ENCODE data around the gene SLC39A10.
"Not testable (repeated sequence)": the region's sequence is repeated elsewhere in the genome, so short reads cannot be mapped to it uniquely, and the experiment has no call there.

Gene SLC39A10

DNA sequence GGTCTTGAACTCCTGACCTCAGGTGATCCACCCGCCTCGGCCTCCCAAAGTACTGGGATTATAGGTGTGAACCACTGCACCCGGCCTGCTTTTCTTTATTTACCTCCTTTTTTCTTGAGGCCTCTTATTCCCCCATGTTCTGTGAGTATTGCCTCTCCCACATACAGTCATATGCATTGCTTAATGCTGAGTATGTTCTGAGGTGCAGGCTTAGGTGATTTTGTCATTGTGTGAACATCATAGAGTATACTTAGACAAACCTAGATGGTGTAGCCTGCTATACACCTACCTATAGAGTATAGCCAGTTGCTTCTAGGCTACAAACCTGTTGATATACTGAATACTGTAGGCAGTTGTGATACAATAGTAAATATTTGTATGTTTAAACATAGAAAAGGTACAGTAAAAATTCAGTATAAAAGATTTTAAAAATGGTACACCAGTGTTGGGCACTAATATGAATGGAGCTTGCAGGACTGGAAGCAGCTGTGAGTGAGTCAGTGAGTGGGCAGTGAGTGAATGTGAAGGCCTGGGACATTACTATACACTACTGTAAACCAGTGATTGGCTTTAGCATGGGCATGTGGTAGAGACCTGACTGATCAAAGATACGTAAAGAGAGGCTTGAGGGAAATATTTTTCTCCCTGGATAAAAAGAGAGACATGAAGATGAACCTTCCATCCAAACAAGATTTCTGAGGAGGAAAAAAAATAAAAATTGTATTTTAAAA, 17.6 kb downstream of the SLC39A10 start:
- no peak for DNase-seq

DNA sequence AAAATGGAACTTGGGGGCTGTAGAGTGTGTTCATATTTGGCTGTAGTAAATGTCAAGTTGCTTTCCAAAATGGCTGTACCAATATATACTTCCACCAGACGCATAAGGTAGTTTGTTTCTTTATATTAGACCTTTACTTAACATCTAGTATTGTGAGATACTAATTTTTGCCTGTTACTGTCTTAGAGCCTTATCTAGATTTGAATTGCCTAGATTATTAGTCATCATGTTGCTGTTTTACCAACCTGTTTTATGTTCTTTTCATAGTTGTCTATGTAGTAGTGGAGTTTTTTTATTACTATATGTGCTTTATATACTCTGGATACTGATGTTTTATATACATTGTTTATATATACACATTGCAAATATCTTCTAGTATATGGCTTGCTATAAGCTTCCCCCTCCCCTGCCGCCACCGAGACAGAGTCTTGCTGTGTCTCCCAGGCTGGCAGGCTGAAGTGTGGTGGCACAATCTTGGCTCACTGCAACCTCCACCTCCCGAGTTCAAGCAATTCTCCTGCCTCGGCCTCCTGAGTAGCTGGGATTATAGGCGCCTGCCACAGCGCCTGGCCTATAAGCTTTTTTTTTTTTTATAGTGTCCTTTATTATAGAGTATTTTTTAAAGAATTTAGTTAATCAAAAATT, 18.9 kb downstream of the SLC39A10 start:
- DNase-seq, result no peak

DNA sequence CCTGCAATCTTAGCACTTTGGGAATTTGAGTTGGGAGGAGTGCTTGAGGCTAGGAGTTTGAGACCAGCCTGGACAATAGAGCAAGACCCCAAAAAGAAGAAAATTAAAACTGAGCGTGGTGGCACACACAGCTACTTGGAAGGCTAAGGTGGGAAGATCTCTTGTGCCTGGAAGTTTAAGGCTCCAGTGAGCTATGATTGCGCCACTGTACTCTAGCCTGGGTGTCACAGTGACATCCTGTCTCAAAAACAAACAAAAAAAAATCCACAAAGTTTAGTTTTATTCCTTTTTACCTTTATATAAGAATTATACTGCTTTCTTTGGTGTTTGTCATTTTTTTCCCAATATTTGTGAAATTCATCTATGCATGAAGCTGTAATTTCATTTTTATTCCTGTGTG, 20.3 kb downstream of the SLC39A10 start:
- no peak for DNase-seq

DNA sequence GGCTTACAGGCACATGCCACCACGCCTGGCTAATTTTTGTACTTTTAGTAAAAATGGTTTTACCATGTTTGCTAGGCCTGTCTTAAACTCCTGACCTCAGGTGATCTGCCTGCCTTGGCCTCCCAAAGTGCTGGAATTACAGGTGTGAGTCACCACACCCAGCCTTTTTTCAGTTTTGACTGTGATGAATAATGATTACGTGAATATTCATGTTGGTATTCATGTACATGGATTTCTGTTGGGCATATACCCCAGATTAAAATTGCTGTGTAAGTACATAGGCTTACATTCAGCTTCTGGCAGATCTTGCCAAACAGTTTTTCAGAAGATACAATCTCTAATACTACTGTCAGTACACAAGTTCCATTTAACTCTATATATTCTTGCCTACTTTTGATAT, 20.9 kb downstream of the SLC39A10 start:
- DNase-seq, result no peak

- no peak for DNase-seq
Observed at GRCh38 chr2:195682077-195682476, 25.1 kb downstream of the SLC39A10 start.

- no peak for DNase-seq
Observed at GRCh38 chr2:195683174-195683573, 26.1 kb downstream of the SLC39A10 start.

DNA sequence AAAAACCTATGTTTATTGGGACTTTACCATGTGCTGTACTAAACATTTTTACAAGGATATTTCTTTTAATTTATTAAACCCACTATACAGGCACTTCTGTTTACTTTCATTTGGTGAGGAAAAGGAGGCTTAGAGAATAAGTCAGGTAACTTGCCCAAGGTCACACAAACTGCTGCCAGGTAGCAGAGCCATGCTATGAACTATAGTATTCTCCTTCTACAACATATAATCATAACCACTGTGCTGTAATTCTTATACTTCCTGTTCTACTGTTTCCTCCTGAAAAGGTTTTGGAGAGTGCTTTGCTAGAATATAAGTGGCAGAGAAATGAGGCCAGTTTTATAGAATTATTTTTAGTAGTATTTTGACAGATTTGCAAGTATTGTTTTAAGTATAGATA, 29.5 kb downstream of the SLC39A10 start:
- DNase-seq, result no peak

DNA sequence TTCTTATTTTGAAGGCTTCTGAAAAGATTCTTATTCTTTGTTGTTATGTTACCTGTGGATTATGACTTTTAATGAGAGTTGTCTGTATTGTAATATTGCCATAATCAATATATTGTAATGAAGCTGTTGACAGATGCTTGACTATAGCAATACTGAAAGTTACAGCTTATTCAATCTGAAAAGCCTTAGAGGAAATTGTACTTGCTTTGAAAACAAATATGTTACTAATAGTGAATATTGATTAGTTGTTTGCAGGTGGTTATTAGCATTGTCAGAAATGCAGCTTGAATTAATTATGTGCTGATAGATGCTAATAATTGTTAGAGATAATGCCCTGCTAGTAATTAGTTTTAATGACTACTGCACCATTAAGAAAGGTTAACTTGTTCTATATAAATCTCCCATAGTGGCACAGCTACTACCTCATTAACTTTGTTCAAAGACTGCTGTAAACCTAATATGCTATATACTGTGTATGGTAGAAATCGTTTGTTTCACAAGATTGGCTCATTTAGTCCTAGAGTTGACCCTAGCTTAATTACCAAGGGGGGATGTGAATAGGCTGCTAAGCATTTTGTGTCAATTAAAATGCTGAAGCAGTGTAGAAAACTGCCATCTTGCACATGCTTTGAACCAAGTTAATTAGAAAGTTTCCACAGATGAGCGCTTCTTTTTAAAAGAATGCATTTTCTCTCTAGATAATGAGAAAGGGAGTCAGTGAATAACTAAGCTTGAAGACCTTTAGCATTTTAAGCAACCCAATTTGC, 30.5 kb downstream of the SLC39A10 start:
- DNase-seq, result peak; percentile 81

GRCh38 chr2:195692531-195692930, 35.5 kb downstream of the SLC39A10 start:
- not testable (repeated sequence) for DNase-seq

GRCh38 chr2:195694553-195694952, 37.5 kb downstream of the SLC39A10 start:
- DNase-seq, result no peak

DNA sequence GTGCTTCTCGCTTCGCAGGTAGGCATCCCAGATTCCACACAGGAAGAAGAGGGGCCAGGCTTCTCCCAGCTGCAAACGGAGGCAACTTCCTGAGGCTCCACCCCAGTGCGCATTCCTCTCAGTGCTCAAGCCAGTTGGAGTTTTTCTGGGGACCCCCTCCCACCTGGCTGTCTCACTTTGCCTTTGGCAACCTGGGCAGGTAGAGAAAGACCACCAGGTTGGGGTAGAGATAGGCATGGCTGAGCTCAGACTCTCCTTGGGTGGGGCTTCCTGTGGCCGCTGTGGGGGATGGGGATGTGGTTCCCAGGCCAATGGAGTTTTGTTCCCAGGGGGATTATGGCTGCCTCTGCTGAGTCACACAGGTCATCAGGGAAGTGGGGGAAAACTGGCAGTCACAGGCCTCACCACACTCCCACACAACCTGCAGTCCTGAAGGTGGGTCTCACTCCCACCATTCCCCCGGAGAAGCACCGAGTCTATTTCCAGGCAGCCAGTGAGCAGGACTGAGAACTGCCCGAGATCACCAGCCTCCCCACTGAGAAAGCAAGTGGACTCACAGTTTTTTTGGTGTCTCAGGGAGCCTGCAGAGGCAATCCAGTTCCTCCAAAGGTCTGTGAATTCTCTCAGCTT, 38.1 kb downstream of the SLC39A10 start:
- DNase-seq, result no peak

DNA sequence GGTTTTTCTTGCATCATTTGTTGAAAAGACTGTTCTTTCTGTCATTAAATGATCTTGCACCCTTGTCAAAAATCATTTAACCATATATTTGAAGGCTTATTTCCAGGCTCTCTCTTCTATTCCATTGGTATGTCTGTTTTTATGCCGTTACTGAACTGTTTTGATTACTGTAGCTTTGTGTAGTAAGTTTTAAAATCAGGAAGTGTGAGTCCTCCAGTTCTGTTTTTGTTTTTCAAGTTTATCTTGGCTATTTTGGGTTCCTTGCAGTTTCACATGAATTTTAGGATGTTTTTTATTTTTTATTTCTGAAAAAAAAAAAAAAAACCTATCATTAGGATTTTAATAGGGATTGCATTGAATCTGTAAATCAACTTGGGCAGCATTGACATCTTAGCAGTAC, 39.0 kb downstream of the SLC39A10 start:
- no peak for DNase-seq

GRCh38 chr2:195697681-195698220, 40.7 kb downstream of the SLC39A10 start:
- DNase-seq, result no peak

GRCh38 chr2:195700480-195700879, 43.5 kb downstream of the SLC39A10 start:
- DNase-seq, result peak; percentile 22

DNA sequence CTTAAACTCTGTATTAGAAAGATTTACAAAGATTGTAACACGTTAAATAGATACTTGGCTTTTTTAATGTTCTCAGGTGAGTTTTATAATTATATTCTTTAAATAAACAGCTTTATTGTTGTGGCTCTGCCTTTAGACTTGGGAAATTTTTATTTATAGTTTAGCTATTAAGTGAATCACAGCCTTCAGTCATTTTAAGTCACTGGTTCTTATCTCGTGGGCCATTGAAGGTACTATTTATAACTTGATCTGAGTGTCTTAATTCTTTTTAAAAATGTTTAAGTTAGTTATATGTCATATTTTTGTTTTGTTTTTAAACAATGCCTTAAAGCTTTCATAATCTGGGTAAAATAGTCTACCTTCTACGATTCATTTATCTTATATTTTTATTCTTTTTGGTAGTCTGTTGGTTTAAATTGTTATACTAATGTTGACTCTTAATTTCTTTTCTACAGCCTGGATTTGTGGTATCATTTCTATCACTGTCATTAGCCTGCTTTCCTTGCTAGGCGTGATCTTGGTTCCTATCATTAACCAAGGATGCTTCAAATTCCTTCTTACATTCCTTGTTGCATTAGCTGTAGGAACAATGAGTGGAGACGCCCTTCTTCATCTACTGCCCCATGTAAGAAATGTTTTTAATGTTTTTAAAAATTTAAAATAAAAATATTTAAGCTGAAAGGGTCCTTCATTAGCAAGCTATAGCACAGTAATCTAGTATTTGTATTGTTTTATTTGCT, 49.3 kb downstream of the SLC39A10 start:
- no peak for DNase-seq

- DNase-seq, result no peak
Observed at GRCh38 chr2:195709901-195710806, 53.1 kb downstream of the SLC39A10 start.

- no peak for DNase-seq
Observed at GRCh38 chr2:195711478-195711877, 54.5 kb downstream of the SLC39A10 start.

DNA sequence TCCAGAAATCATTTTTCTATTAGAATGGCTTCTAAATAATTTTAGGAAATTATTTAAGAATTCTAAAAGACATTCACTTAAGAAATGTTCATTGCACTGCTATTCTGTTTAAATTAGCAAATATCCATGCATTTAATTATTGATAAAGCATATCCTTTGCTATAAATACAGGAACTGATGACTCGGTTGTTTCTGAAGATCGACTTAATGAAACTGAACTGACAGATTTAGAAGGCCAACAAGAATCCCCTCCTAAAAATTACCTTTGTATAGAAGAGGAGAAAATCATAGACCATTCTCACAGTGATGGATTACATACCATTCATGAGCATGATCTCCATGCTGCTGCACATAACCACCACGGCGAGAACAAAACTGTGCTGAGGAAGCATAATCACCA, 59.4 kb downstream of the SLC39A10 start:
- no peak for DNase-seq

DNA sequence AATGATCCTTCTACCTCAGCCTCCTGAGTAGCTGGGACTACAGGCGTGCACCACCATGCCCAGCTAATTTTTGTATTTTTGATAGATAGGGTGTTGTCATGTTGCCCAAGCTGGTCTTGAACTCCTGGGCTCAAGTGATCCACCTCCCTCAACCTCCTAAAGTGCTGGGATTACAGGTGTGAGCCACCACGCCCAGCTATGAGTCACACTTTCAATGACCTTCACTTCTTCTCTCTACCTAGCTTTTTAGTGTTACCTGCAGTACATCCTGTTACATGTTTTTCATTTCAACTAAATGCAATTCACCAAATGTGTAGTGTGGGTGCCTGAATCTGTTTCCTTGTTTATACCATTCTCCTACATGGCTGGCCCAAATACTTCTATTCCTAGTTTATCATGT, 64.0 kb downstream of the SLC39A10 start:
- no peak for DNase-seq

- no peak for DNase-seq
Observed at GRCh38 chr2:195722075-195722474, 65.0 kb downstream of the SLC39A10 start.

GRCh38 chr2:195727106-195727505, 70.1 kb downstream of the SLC39A10 start:
- DNase-seq, result no peak
